GM12878 (cell line): ENCODE results near the gene AGRN. TPM values are rescaled to one million over a fixed set of nuclear protein-coding genes. Genes with fewer than 3 reads are reported as not detected.

ENCODE experiments used
- ATAC-seq: fragments of 200-7000 bp; cut with Tn5 transposase; 3 replicates; pipeline ENCODE4 v1.9.1; 2020; ENCODE audit warnings: mild to moderate bottlenecking, moderate library complexity
- BruUV-seq: library from RNA; stranded (reverse); fragments of 400-500 nt; replicated peaks from 2 replicates; lab custom pipeline; 2021; lab: Mats Ljungman, UMichigan
- CTCF ChIA-PET: fragments of 300-600 bp; sonication (Branson Sonifier 250); formaldehyde crosslinking; extraction: SDS; loops from one replicate; lab custom pipeline; 2021; ENCODE audit warnings: inconsistent platforms; lab: Yijun Ruan, JAX
- POLR2A ChIA-PET: fragments of 350-600 bp; formaldehyde crosslinking; extraction: SDS; loops from one replicate; lab custom pipeline; 2021; ENCODE audit warnings: inconsistent platforms; lab: Charles Lee
- RAD21 ChIA-PET: fragments of 300-600 bp; sonication (Branson Sonifier 250); formaldehyde crosslinking; loops from one replicate; lab custom pipeline; 2023; ENCODE audit warnings: antibody characterized with exemption; ENCODE audit not compliant: unreplicated experiment; lab: Charles Lee
- SMC1A ChIA-PET: fragments of 300-600 bp; sonication (Branson Sonifier 250); formaldehyde crosslinking; loops from one replicate; lab custom pipeline; 2023; ENCODE audit not compliant: unreplicated experiment, uncharacterized antibody; lab: Charles Lee
- DNase-seq: peaks from one replicate; pipeline ENCODE4 v3.0.0-alpha.2; 2011; ENCODE audit warnings: low read depth, low spot score
- FAIRE-seq: peaks from 3 replicates; lab custom pipeline; 2011; peaks lifted over from hg19 to GRCh38; lab: Jason Lieb, UNC
- H2AFZ ChIP-seq: 2 replicates; pipeline ENCODE4 v1.6.0; 2011; ENCODE audit warnings: low read depth, low read length, control low read depth; ENCODE audit not compliant: control insufficient read depth
- H3K27ac ChIP-seq: 2 replicates; pipeline ENCODE4 v1.5.1; 2011; ENCODE audit warnings: control low read depth; ENCODE audit not compliant: control insufficient read depth, insufficient read depth
- H3K27me3 ChIP-seq, 2 experiments: replicated peaks in 1 of 2; 2 replicates each; pipeline versions ENCODE4 v1.6.0 to v1.6.1; 2011; ENCODE audit warnings: low read length in 1 of 2; ENCODE audit not compliant: control insufficient read depth in 2 of 2, insufficient read depth in 2 of 2
- H3K36me3 ChIP-seq, 2 experiments: 2 replicates each; pipeline ENCODE4 v1.5.1; 2011; ENCODE audit warnings: low read length in 1 of 2; ENCODE audit not compliant: control insufficient read depth in 2 of 2, insufficient read depth in 2 of 2
- H3K4me1 ChIP-seq: 2 replicates; pipeline ENCODE4 v1.6.1; 2011; ENCODE audit warnings: mild to moderate bottlenecking, low read length, moderate library complexity, mixed read lengths; ENCODE audit not compliant: control insufficient read depth, insufficient read depth
- H3K4me2 ChIP-seq: 2 replicates; pipeline ENCODE4 v1.6.0; 2011; ENCODE audit warnings: control low read depth; ENCODE audit not compliant: control insufficient read depth, insufficient read depth
- H3K4me3 ChIP-seq: fragments of 200-600 bp; sonication (generic); 2 replicates; pipeline ENCODE4 v1.5.1; 2016
- H3K79me2 ChIP-seq: 2 replicates; pipeline ENCODE4 v1.6.0; 2011; ENCODE audit warnings: low read length; ENCODE audit not compliant: control insufficient read depth, insufficient read depth
- H3K9ac ChIP-seq: 2 replicates; pipeline ENCODE4 v1.8.0; 2011; ENCODE audit warnings: low read length, control low read depth, mixed read lengths; ENCODE audit not compliant: control insufficient read depth, insufficient read depth
- H3K9me3 ChIP-seq: replicated peaks from 3 replicates; pipeline ENCODE4 v1.5.1; 2011; ENCODE audit warnings: mild to moderate bottlenecking, low read length; ENCODE audit not compliant: control insufficient read depth, insufficient read depth
- H4K20me1 ChIP-seq: 2 replicates; pipeline ENCODE4 v1.6.0; 2011; ENCODE audit not compliant: control insufficient read depth, insufficient read depth
- GATAD2B ChIP-seq: fragments of 450-650 bp; conservative IDR thresholded peaks from 2 replicates; pipeline ENCODE4 v1.6.1; 2017; ENCODE audit warnings: low read depth, mild to moderate bottlenecking, moderate library complexity
- ZBTB33 ChIP-seq: fragments of 450-650 bp; IDR thresholded peaks from 2 replicates; pipeline ENCODE4 v1.6.1; 2017; ENCODE audit warnings: mild to moderate bottlenecking
- WGBS: methylation state at CpG from one replicate; pipeline ENCODE4 v1.1.6; 2016; ENCODE audit warnings: low lambda C conversion rate; ENCODE audit not compliant: insufficient replicate concordance, insufficient coverage; ENCODE audit errors: missing lambda C conversion rate; 5-methylcytosine and 5-hydroxymethylcytosine counted together
- in situ Hi-C: fragments of 300-500 bp; cut with MboI; formaldehyde crosslinking; loops from 9 replicates; pipeline ENCODE4 v1.14.3; 2018; ENCODE audit warnings: mixed read lengths
- intact Hi-C: fragments of 100-400 bp; cut with micrococcal nuclease; formaldehyde crosslinking; loops from one replicate; pipeline ENCODE4 v1.14.2; 2022; ENCODE audit not compliant: unreplicated experiment
- polyA plus RNA-seq, 11 experiments: library from polyadenylated mRNA; depleted of rRNA in 4 of 11; unstranded in 6 of 11; stranded (reverse) in 5 of 11; fragments of >200 nt; fragmentation: Nextera tagmentation in 4 of 11; fragmentation: Illumina TruSeq in 1 of 11; extraction: Ambion mirVana in 4 of 11; extraction: Trizol in 1 of 11; gene quantifications; 1 replicate in 1 of 11; 2 replicates in 10 of 11; pipeline versions ENCODE4 v1.2.1 to v1.2.3, GENCODE V29; 2011 to 2016; ENCODE audit warnings: inconsistent platforms in 2 of 11, missing spikeins in 2 of 11, low read depth in 1 of 11
- total RNA-seq, 4 experiments: library from RNA; depleted of rRNA in 3 of 4; stranded (reverse); fragments of >200 nt in 3 of 4; fragmentation: Illumina TruSeq in 1 of 4; extraction: Trizol in 1 of 4; gene quantifications; 2 replicates each; pipeline versions ENCODE4 v1.2.1 to v1.2.3, GENCODE V29; 2013 to 2021

Gene AGRN
- total and polyA plus RNA-seq, 10 of the 15 experiments (the other 5 are each of a cell fraction or from before 2014, with no cell fraction given) = 0.02 to 41.8 (median 4.1) TPM

GRCh38 chr1:1072299-1072848 is 52.5 kb downstream of the AGRN start:
- no peaks in the 10 kb centered on the region for H3K9me3 ChIP-seq
- H3K9ac ChIP-seq = no peak overlapping the region
- intact Hi-C loops (no loop called here), in situ Hi-C loops (no loop called here)
- ChIA-PET CTCF (interaction anchor here (0.6 to 1.2 kb wide), 2 partner anchors 8 to 88 kb away, joined by 3 to 4 read pairs; no protein-coding TSS in a partner anchor), POLR2A (no interaction called here), SMC1A (no interaction called here), RAD21 (interaction anchor here (0.6 kb wide), 1 partner anchor 53 kb away, joined by 3 read pairs; no protein-coding TSS in a partner anchor)
- FAIRE-seq (no peak), ATAC-seq (no peak), DNase-seq (no peak)
- H4K20me1 ChIP-seq = no peaks in the 10 kb centered on the region
- H3K4me3 ChIP-seq = no peak overlapping the region
- H3K27ac ChIP-seq = no peak overlapping the region
- no peak overlapping the region for H2AFZ ChIP-seq
- no peaks in the 10 kb centered on the region for H3K36me3 ChIP-seq
- no TSS peak for BruUV-seq
- H3K27me3 ChIP-seq = no peaks in the 10 kb centered on the region; a peak in 1 of 4 replicates
- 37% methylated on average over 17 of the region's 21 CpGs for WGBS
- TF ChIP-seq ZBTB33 = no peak
- TF ChIP-seq GATAD2B = no peak
- H3K79me2 ChIP-seq = no peaks in the 10 kb centered on the region
- no peak overlapping the region for H3K4me2 ChIP-seq
- H3K4me1 ChIP-seq = peaks cover 15% of the 10 kb centered on the region
